Panc1 (cell line): ENCODE measurements around the gene CYBA.

Experiments
- CTCF ChIP-seq: fragments of 450-650 bp; IDR thresholded peaks from 2 replicates; pipeline ENCODE4 v1.5.1; 2017; ENCODE audit warnings: mild to moderate bottlenecking
- POLR2AphosphoS5 ChIP-seq: IDR thresholded peaks from 2 replicates; pipeline ENCODE4 v1.6.1; 2012; ENCODE audit warnings: mild to moderate bottlenecking, low read depth, low read length, moderate library complexity
- REST ChIP-seq, 2 experiments: IDR thresholded peaks; 2 replicates each; pipeline ENCODE4 v1.6.1; 2011 to 2012; ENCODE audit warnings: low read depth in 2 of 2, control low read depth in 1 of 2, low read length in 1 of 2, mild to moderate bottlenecking in 1 of 2, moderate library complexity in 1 of 2; ENCODE audit not compliant: insufficient read depth in 1 of 2
- TCF7L2 ChIP-seq: IDR thresholded peaks from 2 replicates; pipeline ENCODE4 v1.6.1; 2011; ENCODE audit warnings: mild to moderate bottlenecking, low read depth, low read length, inconsistent platforms

GRCh38 chr16:88649195-88649923, 1.5 kb downstream of the CYBA start:
- TF ChIP-seq CTCF (no peak), TCF7L2 (no peak), POLR2AphosphoS5 (no peak), REST (IDR thresholded peaks at IDR 0.05; ENCODE audit: insufficient read depth in 1 of 2, low read depth in 2 of 2, low read length in 1 of 2) (no peak)
